SK-N-SH treated with all-trans-retinoic acid at 6 μM for 48 hours (cell line): ENCODE results near the gene ATP2C1.

Experiments used
- ATAC-seq: fragments of 200-7000 bp; cut with Tn5 transposase; 3 replicates; pipeline ENCODE4 v1.9.1; 2020; ENCODE audit warnings: mild to moderate bottlenecking, moderate library complexity
- ARNTL ChIP-seq: fragments of 450-650 bp; formaldehyde crosslinking; IDR thresholded peaks from 2 replicates; pipeline ENCODE4 v1.5.0; 2020; ENCODE audit warnings: low read depth, mild to moderate bottlenecking, moderate library complexity, borderline replicate concordance
- BACH2 ChIP-seq: fragments of 250-450 bp; sonication (Bioruptor Pico); IDR thresholded peaks from 2 replicates; pipeline ENCODE4 v1.9.0; 2021; ENCODE audit warnings: mild to moderate bottlenecking, borderline replicate concordance
- CSDC2 ChIP-seq: fragments of 250-450 bp; sonication (Bioruptor Pico); IDR thresholded peaks from 2 replicates; pipeline ENCODE4 v1.5.0; 2020; ENCODE audit warnings: mild to moderate bottlenecking, moderate library complexity
- ESRRG ChIP-seq: fragments of 250-450 bp; sonication (Bioruptor Pico); IDR thresholded peaks from 2 replicates; pipeline ENCODE4 v1.6.1; 2021; ENCODE audit warnings: mild to moderate bottlenecking
- GLIS3 ChIP-seq: fragments of 250-450 bp; sonication (Bioruptor Pico); IDR thresholded peaks from 2 replicates; pipeline ENCODE4 v1.5.0; 2020; ENCODE audit warnings: mild to moderate bottlenecking, moderate library complexity
- ISL1 ChIP-seq: fragments of 250-450 bp; sonication (Bioruptor Pico); IDR thresholded peaks from 2 replicates; pipeline ENCODE4 v2.1.2; 2022; ENCODE audit warnings: mild to moderate bottlenecking, moderate library complexity
- OSR1 ChIP-seq: fragments of 250-450 bp; sonication (Bioruptor Pico); IDR thresholded peaks from 2 replicates; pipeline ENCODE4 v1.8.0; 2022; ENCODE audit warnings: moderate library complexity, mild to moderate bottlenecking, inconsistent platforms
- PPARA ChIP-seq: fragments of 250-450 bp; sonication (Bioruptor Pico); IDR thresholded peaks from 2 replicates; pipeline ENCODE4 v1.5.0; 2020; ENCODE audit warnings: mild to moderate bottlenecking, borderline replicate concordance
- RARB ChIP-seq: fragments of 250-450 bp; sonication (Bioruptor Pico); IDR thresholded peaks from 2 replicates; pipeline ENCODE4 v1.8.0; 2021; ENCODE audit warnings: mild to moderate bottlenecking, moderate library complexity
- SNAI2 ChIP-seq: fragments of 250-450 bp; sonication (Bioruptor Pico); IDR thresholded peaks from 2 replicates; pipeline ENCODE4 v1.5.0; 2020; ENCODE audit warnings: mild to moderate bottlenecking, moderate library complexity
- TCF4 ChIP-seq: fragments of 250-450 bp; sonication (Bioruptor Pico); IDR thresholded peaks from 2 replicates; pipeline ENCODE4 v1.8.0; 2021; ENCODE audit warnings: mild to moderate bottlenecking, moderate library complexity, borderline replicate concordance
- TOX ChIP-seq: fragments of 250-450 bp; sonication (Bioruptor Pico); IDR thresholded peaks from 2 replicates; pipeline ENCODE4 v1.8.0; 2021; ENCODE audit warnings: mild to moderate bottlenecking, moderate library complexity, borderline replicate concordance
- ZC3H10 ChIP-seq: fragments of 250-450 bp; sonication (Bioruptor Pico); IDR thresholded peaks from 2 replicates; pipeline ENCODE4 v1.5.1; 2021; ENCODE audit warnings: mild to moderate bottlenecking, moderate library complexity
- ZFP3 ChIP-seq: fragments of 250-450 bp; sonication (Bioruptor Pico); IDR thresholded peaks from 2 replicates; pipeline ENCODE4 v1.5.0; 2020; ENCODE audit warnings: mild to moderate bottlenecking, moderate library complexity
- ZFP30 ChIP-seq: fragments of 450-650 bp; formaldehyde crosslinking; IDR thresholded peaks from 2 replicates; pipeline ENCODE4 v1.5.0; 2022; ENCODE audit warnings: mild to moderate bottlenecking, moderate library complexity
- ZNF70 ChIP-seq: fragments of 450-650 bp; formaldehyde crosslinking; IDR thresholded peaks from 2 replicates; pipeline ENCODE4 v1.5.0; 2020; ENCODE audit warnings: mild to moderate bottlenecking, moderate library complexity
- ZNF8 ChIP-seq: fragments of 450-650 bp; formaldehyde crosslinking; IDR thresholded peaks from 2 replicates; pipeline ENCODE4 v1.5.0; 2020; ENCODE audit warnings: mild to moderate bottlenecking, moderate library complexity
- TF ChIP-seq, protein P1 (sequence below): fragments of 250-450 bp; sonication (Bioruptor Pico); IDR thresholded peaks from 2 replicates; pipeline ENCODE4 v1.8.0; 2021; ENCODE audit warnings: low read depth, mild to moderate bottlenecking, moderate library complexity, borderline replicate concordance
- TF ChIP-seq, protein P2 (sequence below): fragments of 250-450 bp; sonication (Bioruptor Pico); IDR thresholded peaks from 2 replicates; pipeline ENCODE4 v1.5.1; 2020; ENCODE audit warnings: low read depth, mild to moderate bottlenecking, moderate library complexity
- TF ChIP-seq, protein P3 (sequence below): fragments of 250-450 bp; sonication (Bioruptor Pico); IDR thresholded peaks from 2 replicates; pipeline ENCODE4 v1.5.1; 2021; ENCODE audit warnings: mild to moderate bottlenecking, moderate library complexity
- TF ChIP-seq, protein P4 (sequence below): fragments of 250-450 bp; sonication (Bioruptor Pico); IDR thresholded peaks from 2 replicates; pipeline ENCODE4 v1.8.0; 2020; ENCODE audit warnings: mild to moderate bottlenecking, moderate library complexity, borderline replicate concordance

ATP2C1 gene

DNA sequence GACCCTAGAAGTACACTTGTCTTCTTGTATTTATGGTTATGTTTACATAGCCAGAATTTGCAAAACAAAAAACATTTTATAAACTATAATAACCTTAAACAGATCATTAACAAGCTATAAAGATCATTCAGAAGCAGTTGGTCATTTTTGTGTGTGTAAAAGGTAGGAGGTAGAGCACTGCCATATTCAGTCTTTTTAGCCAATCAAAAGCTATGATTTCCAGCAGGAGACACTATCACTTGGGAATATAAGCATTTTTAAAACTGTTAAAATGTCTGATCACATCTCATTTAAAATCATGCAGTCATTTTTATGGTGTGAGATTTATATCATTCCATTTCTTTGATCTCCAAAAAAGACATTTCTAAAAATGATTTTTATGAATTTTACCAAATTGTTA, 42.6 kb upstream of the ATP2C1 start (continued):
- TF ChIP-seq, protein P1, sequence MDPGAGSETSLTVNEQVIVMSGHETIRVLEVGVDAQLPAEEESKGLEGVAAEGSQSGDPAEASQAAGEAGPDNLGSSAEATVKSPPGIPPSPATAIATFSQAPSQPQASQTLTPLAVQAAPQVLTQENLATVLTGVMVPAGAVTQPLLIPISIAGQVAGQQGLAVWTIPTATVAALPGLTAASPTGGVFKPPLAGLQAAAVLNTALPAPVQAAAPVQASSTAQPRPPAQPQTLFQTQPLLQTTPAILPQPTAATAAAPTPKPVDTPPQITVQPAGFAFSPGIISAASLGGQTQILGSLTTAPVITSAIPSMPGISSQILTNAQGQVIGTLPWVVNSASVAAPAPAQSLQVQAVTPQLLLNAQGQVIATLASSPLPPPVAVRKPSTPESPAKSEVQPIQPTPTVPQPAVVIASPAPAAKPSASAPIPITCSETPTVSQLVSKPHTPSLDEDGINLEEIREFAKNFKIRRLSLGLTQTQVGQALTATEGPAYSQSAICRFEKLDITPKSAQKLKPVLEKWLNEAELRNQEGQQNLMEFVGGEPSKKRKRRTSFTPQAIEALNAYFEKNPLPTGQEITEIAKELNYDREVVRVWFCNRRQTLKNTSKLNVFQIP (CRISPR knock-in tag): no peak
- no peak for TF ChIP-seq ZNF8 (CRISPR knock-in tag)
- TF ChIP-seq ZNF70 (CRISPR knock-in tag): no peak
- no peak for TF ChIP-seq SNAI2
- TF ChIP-seq ZC3H10 (CRISPR knock-in tag): no peak
- no peak for TF ChIP-seq BACH2 (CRISPR knock-in tag)
- TF ChIP-seq, all 23 proteins: peak for 0

DNA sequence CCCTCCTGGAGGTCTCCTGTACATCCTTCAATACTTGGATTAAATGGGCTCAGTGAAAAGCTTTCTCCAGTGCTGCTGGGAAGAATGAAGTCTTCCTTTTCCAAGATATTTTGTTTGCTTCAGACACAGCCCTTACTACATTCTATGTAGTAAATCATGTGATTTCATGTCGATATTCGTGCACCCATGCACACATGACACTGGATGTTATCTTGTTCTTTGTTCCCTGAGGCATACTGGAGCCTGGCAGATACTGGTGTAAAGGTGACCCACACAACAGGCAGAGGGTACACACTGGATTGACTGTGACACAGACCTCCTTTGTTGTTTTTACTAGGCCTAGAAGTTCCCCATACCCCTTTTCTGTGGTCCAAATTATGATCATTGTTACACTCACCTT, 40.3 kb upstream of the ATP2C1 start:
- no peak for TF ChIP-seq PPARA
- TF ChIP-seq CSDC2 (CRISPR knock-in tag): no peak
- TF ChIP-seq TCF4: no peak
- no peak for TF ChIP-seq SNAI2
- TF ChIP-seq, protein P2, sequence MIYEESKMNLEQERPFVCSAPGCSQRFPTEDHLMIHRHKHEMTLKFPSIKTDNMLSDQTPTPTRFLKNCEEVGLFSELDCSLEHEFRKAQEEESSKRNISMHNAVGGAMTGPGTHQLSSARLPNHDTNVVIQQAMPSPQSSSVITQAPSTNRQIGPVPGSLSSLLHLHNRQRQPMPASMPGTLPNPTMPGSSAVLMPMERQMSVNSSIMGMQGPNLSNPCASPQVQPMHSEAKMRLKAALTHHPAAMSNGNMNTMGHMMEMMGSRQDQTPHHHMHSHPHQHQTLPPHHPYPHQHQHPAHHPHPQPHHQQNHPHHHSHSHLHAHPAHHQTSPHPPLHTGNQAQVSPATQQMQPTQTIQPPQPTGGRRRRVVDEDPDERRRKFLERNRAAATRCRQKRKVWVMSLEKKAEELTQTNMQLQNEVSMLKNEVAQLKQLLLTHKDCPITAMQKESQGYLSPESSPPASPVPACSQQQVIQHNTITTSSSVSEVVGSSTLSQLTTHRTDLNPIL (CRISPR knock-in tag): no peak
- no peak for TF ChIP-seq RARB
- no peak for TF ChIP-seq ZC3H10 (CRISPR knock-in tag)
- no peak for TF ChIP-seq ZNF70 (CRISPR knock-in tag)
- TF ChIP-seq ISL1 (CRISPR knock-in tag): no peak
- no peak for TF ChIP-seq ESRRG (CRISPR knock-in tag)
- TF ChIP-seq BACH2 (CRISPR knock-in tag): no peak
- ATAC-seq: no peak

DNA sequence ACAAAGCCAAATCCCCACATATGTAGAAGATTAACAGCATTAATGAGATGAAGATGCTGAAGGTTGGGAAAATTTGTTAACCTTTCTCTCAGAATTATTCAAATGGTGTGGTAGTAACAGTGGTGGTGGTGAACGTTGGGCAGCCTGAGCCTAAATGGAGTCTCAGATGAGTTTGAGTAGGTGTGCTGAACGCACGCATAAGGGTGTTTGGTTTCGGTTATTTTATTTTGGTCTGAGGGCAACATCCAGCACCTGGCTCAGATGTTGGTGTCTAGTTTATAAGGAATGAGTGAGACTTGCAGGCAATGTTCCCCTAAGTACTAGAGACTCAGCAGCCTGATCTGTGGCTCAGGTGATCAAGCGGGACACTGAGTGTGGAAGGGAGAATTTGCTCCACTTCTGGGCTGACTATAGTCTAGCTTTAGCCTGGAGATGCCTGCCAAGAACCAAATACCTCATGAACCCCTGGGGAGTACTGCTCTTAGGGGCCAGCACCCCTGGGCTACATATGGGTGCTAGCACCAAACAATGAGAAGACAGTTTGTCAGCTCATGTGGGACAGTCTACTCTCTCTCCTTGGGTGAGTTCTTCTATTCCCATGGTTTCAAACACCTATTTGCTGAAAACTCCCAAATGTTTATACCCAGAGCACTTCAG, 39.5 kb upstream of the ATP2C1 start:
- TF ChIP-seq TOX (no peak), ESRRG (CRISPR knock-in tag) (no peak), ZFP3 (CRISPR knock-in tag) (no peak), TCF4 (no peak), BACH2 (CRISPR knock-in tag) (no peak), ZC3H10 (CRISPR knock-in tag) (no peak), CSDC2 (CRISPR knock-in tag) (no peak), GLIS3 (CRISPR knock-in tag) (no peak), OSR1 (CRISPR knock-in tag) (no peak), ARNTL (CRISPR knock-in tag) (no peak), SNAI2 (no peak), ZFP30 (CRISPR knock-in tag) (no peak)
- TF ChIP-seq, protein P3, sequence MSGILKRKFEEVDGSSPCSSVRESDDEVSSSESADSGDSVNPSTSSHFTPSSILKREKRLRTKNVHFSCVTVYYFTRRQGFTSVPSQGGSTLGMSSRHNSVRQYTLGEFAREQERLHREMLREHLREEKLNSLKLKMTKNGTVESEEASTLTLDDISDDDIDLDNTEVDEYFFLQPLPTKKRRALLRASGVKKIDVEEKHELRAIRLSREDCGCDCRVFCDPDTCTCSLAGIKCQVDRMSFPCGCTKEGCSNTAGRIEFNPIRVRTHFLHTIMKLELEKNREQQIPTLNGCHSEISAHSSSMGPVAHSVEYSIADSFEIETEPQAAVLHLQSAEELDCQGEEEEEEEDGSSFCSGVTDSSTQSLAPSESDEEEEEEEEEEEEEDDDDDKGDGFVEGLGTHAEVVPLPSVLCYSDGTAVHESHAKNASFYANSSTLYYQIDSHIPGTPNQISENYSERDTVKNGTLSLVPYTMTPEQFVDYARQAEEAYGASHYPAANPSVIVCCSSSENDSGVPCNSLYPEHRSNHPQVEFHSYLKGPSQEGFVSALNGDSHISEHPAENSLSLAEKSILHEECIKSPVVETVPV: no peak
- TF ChIP-seq, protein P4, sequence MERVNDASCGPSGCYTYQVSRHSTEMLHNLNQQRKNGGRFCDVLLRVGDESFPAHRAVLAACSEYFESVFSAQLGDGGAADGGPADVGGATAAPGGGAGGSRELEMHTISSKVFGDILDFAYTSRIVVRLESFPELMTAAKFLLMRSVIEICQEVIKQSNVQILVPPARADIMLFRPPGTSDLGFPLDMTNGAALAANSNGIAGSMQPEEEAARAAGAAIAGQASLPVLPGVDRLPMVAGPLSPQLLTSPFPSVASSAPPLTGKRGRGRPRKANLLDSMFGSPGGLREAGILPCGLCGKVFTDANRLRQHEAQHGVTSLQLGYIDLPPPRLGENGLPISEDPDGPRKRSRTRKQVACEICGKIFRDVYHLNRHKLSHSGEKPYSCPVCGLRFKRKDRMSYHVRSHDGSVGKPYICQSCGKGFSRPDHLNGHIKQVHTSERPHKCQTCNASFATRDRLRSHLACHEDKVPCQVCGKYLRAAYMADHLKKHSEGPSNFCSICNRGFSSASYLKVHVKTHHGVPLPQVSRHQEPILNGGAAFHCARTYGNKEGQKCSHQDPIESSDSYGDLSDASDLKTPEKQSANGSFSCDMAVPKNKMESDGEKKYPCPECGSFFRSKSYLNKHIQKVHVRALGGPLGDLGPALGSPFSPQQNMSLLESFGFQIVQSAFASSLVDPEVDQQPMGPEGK (CRISPR knock-in tag): no peak
- TF ChIP-seq, protein P2 (CRISPR knock-in tag): no peak
- TF ChIP-seq, protein P1 (CRISPR knock-in tag): no peak
- no peak for ATAC-seq
